ENCODE measurements around the gene CDC45.

CDC45 gene

GRCh38 chr22:19497245-19497644 is 17.5 kb downstream of the CDC45 start:
- Histone ChIP-seq H3K4me2 (ENCODE audit: low read length) (no peak overlapping the region), H3K4me3 (ENCODE audit: low read length) (no peak overlapping the region), H3K4me1 (ENCODE audit: control insufficient read depth, low read length) (no peaks in the 10 kb centered on the region), H3K79me2 (ENCODE audit: control insufficient read depth, low read length) (peaks cover 10% of the 10 kb centered on the region), H3K36me3 (ENCODE audit: control insufficient read depth, low read length) (peaks cover 85% of the 10 kb centered on the region), H4K20me1 (ENCODE audit: control insufficient read depth, insufficient read depth, low read depth, low read length) (peaks cover 5% of the 10 kb centered on the region; the same call in 1 of the 2 replicates), H3K27me3 (ENCODE audit: control insufficient read depth, low read length) (no peaks in the 10 kb centered on the region), H3K27ac (ENCODE audit: low read depth, low read length) (no peak overlapping the region), H3K9me2 (replicated peaks; ENCODE audit: control insufficient read depth, low read length) (no peaks in the 10 kb centered on the region), H3F3A (ENCODE audit: control insufficient read depth, insufficient read depth) (peaks cover 3% of the 10 kb centered on the region; the same call in 1 of the 2 replicates), H3K9me3 (ENCODE audit: control insufficient read depth, insufficient read depth, low read length) (no peaks in the 10 kb centered on the region)
- TF ChIP-seq EZH2phosphoT487 (IDR thresholded peaks at IDR 0.05; ENCODE audit: borderline replicate concordance, low read length), result no peak
- TF ChIP-seq CTCF (IDR thresholded peaks at IDR 0.05; ENCODE audit: low read depth, low read length, poor library complexity, severe bottlenecking), result no peak

- Histone ChIP-seq H3K36me3 (ENCODE audit: control insufficient read depth, low read length) (peaks cover 82% of the 10 kb centered on the region), H3K79me2 (ENCODE audit: control insufficient read depth, low read length) (peaks cover 3% of the 10 kb centered on the region; the same call in 1 of the 2 replicates), H3F3A (ENCODE audit: control insufficient read depth, insufficient read depth) (peaks cover 3% of the 10 kb centered on the region; the same call in 1 of the 2 replicates), H4K20me1 (ENCODE audit: control insufficient read depth, insufficient read depth, low read depth, low read length) (no peaks in the 10 kb centered on the region), H3K4me1 (ENCODE audit: control insufficient read depth, low read length) (no peaks in the 10 kb centered on the region), H3K27me3 (ENCODE audit: control insufficient read depth, low read length) (no peaks in the 10 kb centered on the region), H3K4me3 (ENCODE audit: low read length) (no peak overlapping the region), H3K4me2 (ENCODE audit: low read length) (no peak overlapping the region), H3K9me2 (replicated peaks; ENCODE audit: control insufficient read depth, low read length) (no peaks in the 10 kb centered on the region), H3K27ac (ENCODE audit: low read depth, low read length) (no peak overlapping the region), H3K9me3 (ENCODE audit: control insufficient read depth, insufficient read depth, low read length) (no peaks in the 10 kb centered on the region)
- TF ChIP-seq EZH2phosphoT487 (IDR thresholded peaks at IDR 0.05; ENCODE audit: borderline replicate concordance, low read length), result no peak
- no peak for TF ChIP-seq CTCF (IDR thresholded peaks at IDR 0.05; ENCODE audit: low read depth, low read length, poor library complexity, severe bottlenecking)
Observed at GRCh38 chr22:19498154-19498865, 18.6 kb downstream of the CDC45 start.

- Histone ChIP-seq H3K4me2 (ENCODE audit: low read length) (no peak overlapping the region), H3K36me3 (ENCODE audit: control insufficient read depth, low read length) (peaks cover 82% of the 10 kb centered on the region), H3K4me1 (ENCODE audit: control insufficient read depth, low read length) (no peaks in the 10 kb centered on the region), H3K9me2 (replicated peaks; ENCODE audit: control insufficient read depth, low read length) (no peaks in the 10 kb centered on the region), H3K9me3 (ENCODE audit: control insufficient read depth, insufficient read depth, low read length) (no peaks in the 10 kb centered on the region), H4K20me1 (ENCODE audit: control insufficient read depth, insufficient read depth, low read depth, low read length) (no peaks in the 10 kb centered on the region), H3K27me3 (ENCODE audit: control insufficient read depth, low read length) (no peaks in the 10 kb centered on the region), H3F3A (ENCODE audit: control insufficient read depth, insufficient read depth) (peaks cover 3% of the 10 kb centered on the region; the same call in 1 of the 2 replicates), H3K79me2 (ENCODE audit: control insufficient read depth, low read length) (peaks cover under 1% of the 10 kb centered on the region; the same call in 1 of the 2 replicates), H3K27ac (ENCODE audit: low read depth, low read length) (no peak overlapping the region), H3K4me3 (ENCODE audit: low read length) (no peak overlapping the region)
- TF ChIP-seq CTCF (IDR thresholded peaks at IDR 0.05; ENCODE audit: low read depth, low read length, poor library complexity, severe bottlenecking) (no peak), EZH2phosphoT487 (IDR thresholded peaks at IDR 0.05; ENCODE audit: borderline replicate concordance, low read length) (no peak)
Observed at GRCh38 chr22:19498866-19499190, 19.1 kb downstream of the CDC45 start.
